GM10266 (cell line): ENCODE data around the gene DPP9.

Experiments
- DNase-seq: peaks from one replicate; pipeline ENCODE4 v3.0.0; 2012; ENCODE audit errors: extremely low spot score
- TF ChIP-seq, protein P1 (sequence below): IDR thresholded peaks from 2 replicates; pipeline ENCODE4 v1.5.1; 2012; ENCODE audit warnings: mild to moderate bottlenecking, low read depth; ENCODE audit not compliant: control insufficient read depth, insufficient read depth; ENCODE audit errors: missing control alignments

The DPP9 gene

DNA sequence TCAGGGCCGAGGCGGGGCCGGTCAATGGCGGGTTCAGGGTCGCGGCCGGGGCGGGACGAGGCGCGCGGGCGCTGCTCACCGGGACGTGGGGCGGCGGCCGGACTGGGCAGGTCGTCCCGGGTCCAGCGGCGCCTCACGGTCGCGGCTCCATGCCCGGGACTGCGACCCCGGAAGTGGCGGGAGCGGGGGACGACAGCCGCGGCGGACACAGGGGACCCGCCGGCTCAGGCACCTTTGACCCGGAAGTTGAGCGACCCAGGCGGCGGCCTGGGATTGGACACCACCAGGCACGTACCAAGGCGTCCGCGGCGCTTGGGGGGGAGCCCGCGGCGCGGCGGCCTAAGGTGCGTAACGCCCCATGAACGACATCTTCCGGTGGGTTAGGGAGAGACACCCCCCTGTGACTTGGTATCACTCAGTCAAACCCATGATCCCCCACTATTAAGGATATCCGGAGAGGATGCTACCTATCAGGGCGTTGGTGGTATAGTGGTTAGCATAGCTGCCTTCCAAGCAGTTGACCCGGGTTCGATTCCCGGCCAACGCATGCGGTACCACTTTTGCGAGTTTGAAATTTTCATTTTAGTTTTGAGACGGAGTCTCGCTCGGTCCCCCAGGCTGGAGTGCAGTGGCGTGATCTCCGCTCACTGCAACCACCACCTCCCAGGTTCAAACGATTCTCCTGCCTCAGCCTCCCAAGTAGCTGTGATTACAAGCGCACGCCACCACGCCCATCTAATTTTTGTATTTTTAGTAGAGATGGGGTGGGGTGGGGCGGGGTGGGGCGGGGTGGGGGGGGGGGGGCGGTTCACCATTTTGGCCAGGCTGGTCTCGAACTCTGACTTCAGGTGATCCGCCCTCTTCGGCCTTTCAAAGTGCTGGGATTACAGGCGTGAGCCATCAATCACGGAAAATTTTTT is at the start of gene DPP9:
DPP9 (minus strand) TSS at position 248 of the 920 bp plus-strand sequence. CDS start 3,936 bp downstream, outside the sequence.
- DNase-seq, result peak; percentile 100

DNA sequence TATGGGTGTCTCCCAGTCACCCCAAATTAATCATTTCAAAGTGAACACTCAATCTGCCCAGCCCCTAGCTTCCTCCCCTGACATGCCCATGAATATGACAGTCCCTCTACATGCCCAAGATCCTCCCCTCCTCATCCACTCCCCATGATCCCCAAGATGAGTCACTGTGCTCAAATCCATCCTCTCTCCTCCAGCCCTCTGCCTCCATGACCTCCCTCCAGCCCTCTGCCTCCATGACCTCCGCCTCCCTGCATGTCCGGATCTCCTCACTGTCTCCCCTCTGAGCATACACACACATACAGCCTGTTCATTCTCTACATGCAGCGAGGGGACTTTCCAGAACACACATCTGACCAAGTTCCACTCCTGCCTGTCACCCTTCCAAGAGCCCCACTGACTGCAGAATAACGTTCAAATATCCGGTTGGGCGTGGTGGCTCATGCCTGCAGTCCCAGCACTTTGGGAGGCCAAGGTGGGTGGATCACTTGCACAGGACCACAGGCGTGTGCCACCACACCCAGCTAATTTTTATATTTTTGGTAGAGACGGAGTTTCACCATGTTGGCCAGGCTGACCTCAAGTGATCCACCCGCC is 49.5 kb upstream of the DPP9 start:
- TF ChIP-seq, protein P1, sequence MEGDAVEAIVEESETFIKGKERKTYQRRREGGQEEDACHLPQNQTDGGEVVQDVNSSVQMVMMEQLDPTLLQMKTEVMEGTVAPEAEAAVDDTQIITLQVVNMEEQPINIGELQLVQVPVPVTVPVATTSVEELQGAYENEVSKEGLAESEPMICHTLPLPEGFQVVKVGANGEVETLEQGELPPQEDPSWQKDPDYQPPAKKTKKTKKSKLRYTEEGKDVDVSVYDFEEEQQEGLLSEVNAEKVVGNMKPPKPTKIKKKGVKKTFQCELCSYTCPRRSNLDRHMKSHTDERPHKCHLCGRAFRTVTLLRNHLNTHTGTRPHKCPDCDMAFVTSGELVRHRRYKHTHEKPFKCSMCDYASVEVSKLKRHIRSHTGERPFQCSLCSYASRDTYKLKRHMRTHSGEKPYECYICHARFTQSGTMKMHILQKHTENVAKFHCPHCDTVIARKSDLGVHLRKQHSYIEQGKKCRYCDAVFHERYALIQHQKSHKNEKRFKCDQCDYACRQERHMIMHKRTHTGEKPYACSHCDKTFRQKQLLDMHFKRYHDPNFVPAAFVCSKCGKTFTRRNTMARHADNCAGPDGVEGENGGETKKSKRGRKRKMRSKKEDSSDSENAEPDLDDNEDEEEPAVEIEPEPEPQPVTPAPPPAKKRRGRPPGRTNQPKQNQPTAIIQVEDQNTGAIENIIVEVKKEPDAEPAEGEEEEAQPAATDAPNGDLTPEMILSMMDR, result no peak
- DNase-seq, result no peak

More for the DNA sequence above, at the start of gene DPP9:
- TF ChIP-seq, protein P1, result peak; percentile 26

DNA sequence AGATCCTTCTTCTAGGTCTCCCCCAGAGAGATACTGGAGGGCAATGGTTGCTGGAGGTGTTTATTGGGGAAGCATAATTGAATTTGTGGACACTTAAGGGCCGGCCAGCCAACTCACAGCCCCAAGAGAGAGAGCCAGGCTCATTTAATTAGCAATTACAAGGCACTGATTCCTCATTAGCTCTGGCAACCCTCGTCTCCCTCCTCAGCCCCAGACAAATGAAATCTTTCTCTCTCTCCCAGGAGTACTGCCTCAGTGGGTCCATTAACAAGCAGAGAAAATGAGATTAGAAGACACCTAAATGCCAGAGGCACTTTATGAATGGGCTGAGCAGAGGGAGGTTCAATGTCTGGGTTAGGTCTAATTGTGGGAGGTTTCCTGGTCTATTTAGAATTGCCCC is 48.9 kb upstream of the DPP9 start:
- DNase-seq, result no peak

DNA sequence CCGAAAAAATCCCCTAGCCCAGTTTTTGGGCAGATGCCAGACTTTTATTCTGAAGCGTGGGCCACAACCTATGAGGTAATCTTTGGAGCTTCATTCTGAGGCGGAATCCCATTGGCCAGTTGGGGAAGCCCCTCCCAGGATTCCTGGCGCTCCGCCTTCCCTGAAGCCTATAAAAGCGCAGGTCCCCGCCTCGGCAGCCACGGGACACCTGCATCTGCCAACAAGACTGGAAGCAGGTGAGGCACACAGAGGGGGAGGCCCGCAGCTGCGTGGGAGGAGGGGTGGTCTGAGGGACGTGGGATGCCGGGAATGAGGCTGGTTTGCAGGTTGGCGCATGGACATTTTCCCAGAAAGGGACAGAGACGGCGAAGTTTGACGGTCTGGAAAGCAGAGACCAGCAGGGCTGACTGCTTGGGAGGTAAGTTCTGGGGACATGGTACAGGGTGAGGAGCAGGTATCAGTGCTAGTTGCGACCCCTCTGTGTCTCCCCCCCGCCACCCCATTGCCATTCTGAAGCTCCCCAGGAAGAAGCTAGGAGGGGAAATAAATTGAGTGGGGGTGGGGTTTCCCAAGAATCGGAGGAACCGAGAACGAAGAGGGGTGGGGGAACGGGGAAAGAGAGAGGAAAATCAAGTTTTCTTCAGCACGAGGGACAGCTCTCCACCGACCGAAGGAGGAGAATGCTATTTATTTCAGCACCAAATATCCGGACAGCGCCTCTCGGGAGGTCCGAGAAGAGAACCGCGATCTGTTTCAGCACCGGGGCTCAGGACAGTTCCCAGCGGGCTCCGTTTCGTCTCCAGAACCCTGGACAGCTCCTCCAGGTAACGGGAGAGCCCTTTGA is 45.5 kb upstream of the DPP9 start:
- peak; percentile 85 for DNase-seq
- TF ChIP-seq, protein P1, result no peak

More for the DNA sequence above, 48.9 kb upstream of the DPP9 start:
- TF ChIP-seq, protein P1, result no peak

DNA sequence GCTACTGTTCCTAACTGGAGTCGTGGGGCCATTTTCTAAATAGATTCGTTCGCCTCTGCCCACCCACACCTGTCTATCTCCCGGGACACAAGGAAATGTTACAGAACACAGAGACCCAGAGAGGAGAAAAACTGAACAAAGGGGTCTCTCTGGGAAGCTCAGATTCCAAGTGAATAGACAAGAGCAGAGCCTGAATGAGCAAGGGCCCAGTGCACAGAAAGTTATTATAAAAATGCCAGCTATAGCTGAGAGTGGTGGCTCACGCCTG is 40.7 kb upstream of the DPP9 start:
- no peak for DNase-seq

DNA sequence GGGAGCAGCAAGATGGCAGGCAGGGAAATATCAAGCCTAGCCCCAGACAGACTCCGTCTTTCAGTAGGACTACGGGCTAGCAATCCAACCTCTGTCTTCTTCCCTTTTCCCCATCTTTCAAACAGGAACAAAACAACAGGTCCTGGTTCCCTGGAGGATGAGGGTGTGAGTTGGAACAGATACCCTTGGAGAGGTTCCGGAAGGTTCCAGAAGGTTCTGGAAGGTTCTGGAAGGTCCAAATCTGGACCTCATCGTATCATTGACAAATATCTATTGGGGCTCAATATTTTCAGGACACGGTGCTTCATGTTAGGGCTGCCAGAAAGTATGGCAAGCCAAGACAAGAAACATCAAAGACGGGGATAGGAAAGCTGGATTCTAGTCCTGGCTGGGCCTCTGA is 39.4 kb upstream of the DPP9 start:
- TF ChIP-seq, protein P1, result no peak

More for the DNA sequence above, 40.7 kb upstream of the DPP9 start:
- TF ChIP-seq, protein P1, result no peak

DNA sequence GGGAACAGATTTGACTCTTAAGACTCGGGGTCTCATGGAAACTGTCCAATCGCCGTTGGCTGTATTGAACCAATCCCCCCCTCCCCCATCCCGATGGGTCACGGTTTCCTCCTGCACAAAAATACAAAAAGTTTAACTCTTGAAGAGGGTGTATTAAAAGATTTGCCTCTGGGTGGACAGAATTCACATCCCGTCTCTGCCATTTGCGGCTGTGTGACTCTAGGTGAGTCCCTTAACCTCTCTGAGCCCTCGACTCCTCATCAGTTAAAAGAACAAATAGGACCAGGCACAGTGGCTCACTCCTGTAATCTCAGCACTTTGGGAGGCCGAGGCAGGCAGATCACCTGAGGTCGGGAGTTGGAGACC is 36.6 kb upstream of the DPP9 start:
- DNase-seq, result no peak
- TF ChIP-seq, protein P1, result no peak

More for the DNA sequence above, 39.4 kb upstream of the DPP9 start:
- DNase-seq, result no peak
